SU-DHL-6 (cell line): ENCODE data around the gene PHACTR2.

ENCODE experiments used
- CTCF ChIP-seq: fragments of 200-600 bp; sonication (generic); IDR thresholded peaks from one replicate; pipeline ENCODE4 v1.5.1; 2017; ENCODE audit warnings: antibody characterized with exemption, mild to moderate bottlenecking, low read length, moderate library complexity; ENCODE audit not compliant: insufficient read depth, poor library complexity, severe bottlenecking
- EZH2phosphoT487 ChIP-seq: fragments of 200-600 bp; sonication (generic), shearing (Covaris generic); conservative IDR thresholded peaks from 2 replicates; pipeline ENCODE4 v1.6.1; 2018; ENCODE audit warnings: mild to moderate bottlenecking, antibody characterized with exemption, low read length, moderate library complexity, mixed read lengths

DNA sequence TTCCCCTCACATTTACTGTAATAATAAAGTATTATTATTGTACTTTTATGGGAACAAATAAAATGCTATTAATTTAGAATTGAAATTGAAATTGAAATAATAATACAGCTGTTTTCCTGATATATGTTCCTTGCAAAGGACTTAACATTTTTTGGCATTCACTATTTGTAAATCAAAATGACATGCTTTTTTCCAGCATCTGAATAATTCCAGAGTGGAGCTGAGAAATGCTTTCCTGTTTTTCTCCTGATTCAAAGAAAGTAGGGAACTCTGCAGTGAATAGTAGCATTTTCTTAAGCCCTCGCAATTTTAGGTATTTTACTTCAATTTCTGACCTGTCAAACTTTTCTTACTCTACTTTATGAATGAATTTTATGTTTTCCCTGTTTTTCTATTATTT, 72.1 kb downstream of the PHACTR2 start:
- TF ChIP-seq CTCF (no peak), EZH2phosphoT487 (no peak)
